Mucosa of descending colon (tissue), 3 donors: ENCODE data around the gene DECR2. TPM values are rescaled to one million over a fixed set of nuclear protein-coding genes. Genes with fewer than 3 reads are reported as not detected.
"Not testable (repeated sequence)": the region's sequence is repeated elsewhere in the genome, so short reads cannot be mapped to it uniquely, and the experiment has no call there.

Experiments used
- ATAC-seq: fragments of 200-7000 bp; cut with Tn5 transposase; one replicate; pipeline ENCODE4 v1.9.1; 2020; ENCODE audit warnings: mild to moderate bottlenecking, moderate library complexity
- DNase-seq, 3 donors: peaks; one replicate each; pipeline ENCODE4 v3.0.0-alpha.2; 2020
- H3K36me3 ChIP-seq: fragments of 200-600 bp; one replicate; pipeline ENCODE4 v1.8.0; 2021; ENCODE audit warnings: low read depth, mild to moderate bottlenecking
- H3K4me1 ChIP-seq: fragments of 200-600 bp; one replicate; pipeline ENCODE4 v1.8.0; 2021; ENCODE audit warnings: low read depth, mild to moderate bottlenecking
- H3K4me3 ChIP-seq: fragments of 200-600 bp; one replicate; pipeline ENCODE4 v1.8.0; 2021; ENCODE audit warnings: mild to moderate bottlenecking
- H3K9me3 ChIP-seq: fragments of 200-600 bp; one replicate; pipeline ENCODE4 v1.8.0; 2021; ENCODE audit warnings: mild to moderate bottlenecking
- CTCF ChIP-seq: fragments of 200-600 bp; IDR thresholded peaks from one replicate; pipeline ENCODE4 v1.8.0; 2022; ENCODE audit warnings: antibody characterized with exemption, mild to moderate bottlenecking
- intact Hi-C, 2 donors: fragments of 100-400 bp; cut with DNase I in 1 of 2; cut with micrococcal nuclease in 1 of 2; formaldehyde crosslinking; loops; one replicate each; pipeline versions ENCODE4 v1.11.0 to v1.11.1; 2022; cut with DNase I, micrococcal nuclease
- total RNA-seq, 3 donors: library from RNA; stranded (reverse); fragmentation: NEBNext Ultra II Directional in 2 of 3; extraction: Animal tissue kit (Norgen Biotek cat#: 25700) in 2 of 3; gene quantifications; one replicate each; pipeline versions ENCODE4 v1.2.1 to v1.2.4, GENCODE V29; 2021 to 2023
- donor health status: DM: no; HTN: no; CAD: no; lungs with moderate emphysema.
- donor health status: DM: no; HTN: no; CAD: no.
- donor health status: DM: no; HTN: yes; CAD: no.

Gene DECR2
- total RNA-seq, 3 donors from 2014 or later: 39.5 to 64.3 (median 56.0) TPM

- no peak overlapping the region for H3K4me3 ChIP-seq
- DNase-seq (peak; percentile 78 to 84 (median 80)), ATAC-seq (peak; percentile 60)
- H3K9me3 ChIP-seq: no peaks in the 10 kb centered on the region
- TF ChIP-seq CTCF: no peak
- intact Hi-C loops: no loop called here
- no peaks in the 10 kb centered on the region for H3K36me3 ChIP-seq
- H3K4me1 ChIP-seq: peaks cover 18% of the 10 kb centered on the region
These were observed 18.2 kb upstream of the DECR2 start for GRCh38 chr16:383326-384051.

GRCh38 chr16:386641-387156 is 15.0 kb upstream of the DECR2 start:
- intact Hi-C loops: no loop called here
- H3K9me3 ChIP-seq: no peaks in the 10 kb centered on the region
- no peaks in the 10 kb centered on the region for H3K36me3 ChIP-seq
- ATAC-seq: no peak
- no peak for DNase-seq
- H3K4me1 ChIP-seq: no peaks in the 10 kb centered on the region
- H3K4me3 ChIP-seq: no peak overlapping the region
- TF ChIP-seq CTCF: no peak

GRCh38 chr16:387761-388666 is 13.7 kb upstream of the DECR2 start:
- H3K4me1 ChIP-seq, ATAC-seq, H3K36me3 ChIP-seq, intact Hi-C loops, DNase-seq, H3K4me3 ChIP-seq, H3K9me3 ChIP-seq: not testable (repeated sequence)

- Histone ChIP-seq H3K36me3 (no peaks in the 10 kb centered on the region), H3K4me1 (no peaks in the 10 kb centered on the region), H3K4me3 (no peak overlapping the region), H3K9me3 (no peaks in the 10 kb centered on the region)
- no peak for ATAC-seq
- DNase-seq: no peak
- intact Hi-C loops: no loop called here
- TF ChIP-seq CTCF: no peak
These were observed 12.3 kb upstream of the DECR2 start for GRCh38 chr16:389352-389751.

- Histone ChIP-seq H3K9me3 (no peaks in the 10 kb centered on the region), H3K4me3 (no peak overlapping the region), H3K4me1 (peaks cover 5% of the 10 kb centered on the region), H3K36me3 (no peaks in the 10 kb centered on the region)
- DNase-seq (peak in 2 of 3 donors; percentile 71 to 78), ATAC-seq (peak; percentile 90)
- intact Hi-C loops: no loop called here
- TF ChIP-seq CTCF: peak; percentile 43
These were observed 9.8 kb upstream of the DECR2 start for GRCh38 chr16:391885-392335.
